Ramos (cell line): ENCODE data around the gene GSTO1.

Source experiments
- in situ Hi-C: fragments of 300-500 bp; cut with MboI; formaldehyde crosslinking; loops from one replicate; pipeline ENCODE4 v1.14.3; 2022; ENCODE audit warnings: low sequenced_read_pairs; ENCODE audit not compliant: unreplicated experiment

Gene GSTO1

DNA sequence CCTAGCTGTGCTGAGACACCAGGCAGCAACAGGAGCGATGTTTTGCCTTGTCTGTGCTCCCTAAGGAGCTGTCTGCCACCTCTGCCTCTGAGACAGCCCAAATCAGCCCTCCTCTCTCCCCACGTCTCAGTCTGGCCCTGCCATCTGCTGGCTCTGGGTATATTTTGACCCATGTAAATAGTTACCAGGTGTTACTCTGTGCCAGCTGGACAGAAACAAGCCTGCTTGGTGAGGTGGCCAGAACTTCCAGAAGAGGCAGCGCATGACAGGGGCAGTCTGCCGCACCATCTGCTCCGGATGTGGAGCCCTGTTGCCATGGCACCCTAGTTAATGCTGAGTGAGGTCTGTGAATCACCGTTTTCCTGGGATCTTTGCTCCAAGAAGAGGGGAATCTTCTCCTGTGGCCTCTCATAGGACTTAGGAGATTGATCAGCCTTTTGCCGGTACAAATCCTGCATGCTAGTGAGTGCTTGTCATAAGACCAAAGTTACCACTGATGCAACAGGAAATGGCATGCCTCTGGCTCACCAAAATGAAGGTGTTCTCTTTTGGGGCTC is 46.1 kb downstream of the GSTO1 start:
- in situ Hi-C loops: no loop called here

DNA sequence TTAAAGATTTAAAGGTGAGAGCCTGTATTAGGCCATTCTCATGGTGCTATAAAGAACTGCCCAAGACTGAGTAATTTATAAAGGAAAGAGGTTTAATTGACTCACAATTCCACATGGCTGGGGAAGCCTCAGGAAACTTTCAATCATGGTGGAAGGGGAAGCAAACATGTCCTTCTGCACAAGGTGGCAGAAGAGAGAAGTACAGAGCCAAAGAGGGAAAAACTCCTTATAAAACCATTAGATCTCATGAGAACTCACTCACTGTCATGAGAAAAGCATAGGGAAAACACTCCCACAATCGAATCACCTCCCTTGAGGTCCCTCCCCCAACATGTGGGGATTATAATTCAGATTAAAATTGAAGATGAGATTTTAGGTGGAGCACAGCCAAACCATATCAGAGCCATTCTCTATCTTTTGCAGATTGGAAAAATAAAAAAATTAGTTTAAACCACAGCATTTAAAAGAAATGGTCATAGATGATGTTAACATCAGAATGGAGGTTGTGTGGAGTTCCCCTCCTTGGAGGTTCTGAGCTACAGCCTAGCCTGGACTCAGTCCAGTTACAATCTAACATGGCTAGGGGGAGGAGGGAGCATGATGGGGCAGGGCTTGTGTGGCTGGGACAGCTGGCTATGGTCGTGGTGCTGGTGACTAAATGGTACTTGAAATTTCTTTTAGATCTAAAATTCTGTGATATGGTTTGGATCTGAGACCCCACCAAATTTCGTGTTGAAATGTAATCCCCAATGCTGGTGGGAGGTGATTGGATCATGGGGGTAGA is 47.4 kb downstream of the GSTO1 start:
- in situ Hi-C loops: no loop called here

DNA sequence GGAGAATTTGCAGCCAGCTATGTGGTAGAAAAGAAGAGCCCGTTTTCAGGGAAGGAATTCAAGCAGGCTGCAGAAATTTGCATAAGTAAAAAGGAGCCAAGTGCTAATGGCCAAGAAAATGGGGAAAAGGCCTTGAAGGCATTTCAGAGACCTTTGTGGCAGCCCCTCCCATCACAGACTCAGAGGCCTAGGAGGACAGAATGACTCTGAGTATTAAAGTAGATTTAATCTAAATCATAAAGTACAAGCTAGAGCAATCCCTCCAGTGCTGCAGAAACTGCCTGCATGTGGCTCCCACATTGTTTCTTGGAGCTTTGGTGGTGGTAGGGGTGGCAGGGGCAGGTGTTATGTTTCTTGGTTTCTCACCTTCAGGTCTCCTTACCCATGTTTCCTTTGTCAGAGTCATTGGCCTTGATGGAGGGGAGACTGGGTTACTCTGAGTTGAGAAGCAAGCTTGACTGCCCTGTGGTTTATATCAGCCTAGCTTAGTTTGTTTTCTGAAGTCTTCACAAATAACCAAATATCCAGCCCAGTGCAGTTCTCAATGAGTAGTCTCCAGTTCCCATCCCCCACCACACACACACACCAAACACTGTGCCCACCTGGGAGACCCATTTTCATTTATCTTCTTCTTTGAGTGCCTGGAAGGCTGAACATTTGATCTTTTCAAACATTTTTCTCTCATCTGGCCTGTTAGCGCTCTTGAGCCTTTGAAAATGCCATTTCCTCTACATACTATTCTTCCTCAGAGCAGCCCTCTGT is 49.1 kb downstream of the GSTO1 start:
- in situ Hi-C loops: no loop called here

DNA sequence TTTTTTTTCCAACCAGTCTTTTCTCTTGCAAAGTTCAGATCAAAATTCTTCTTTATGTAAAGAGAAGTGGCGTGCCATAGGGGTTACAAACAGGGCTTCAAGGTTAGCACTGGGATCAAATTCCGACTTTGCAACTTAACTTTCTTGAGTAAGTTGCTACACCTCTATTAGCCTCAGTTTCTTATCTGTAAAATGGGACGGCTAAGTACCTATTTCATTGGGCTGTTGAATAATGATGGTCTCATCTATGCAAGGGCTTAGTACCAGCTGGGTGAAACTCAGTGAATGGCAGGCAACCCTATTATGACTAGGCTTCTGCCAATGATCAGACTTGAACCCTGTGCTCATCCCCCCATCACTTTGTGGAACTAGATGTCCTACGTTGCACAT is 49.7 kb downstream of the GSTO1 start:
- in situ Hi-C loops: no loop called here

DNA sequence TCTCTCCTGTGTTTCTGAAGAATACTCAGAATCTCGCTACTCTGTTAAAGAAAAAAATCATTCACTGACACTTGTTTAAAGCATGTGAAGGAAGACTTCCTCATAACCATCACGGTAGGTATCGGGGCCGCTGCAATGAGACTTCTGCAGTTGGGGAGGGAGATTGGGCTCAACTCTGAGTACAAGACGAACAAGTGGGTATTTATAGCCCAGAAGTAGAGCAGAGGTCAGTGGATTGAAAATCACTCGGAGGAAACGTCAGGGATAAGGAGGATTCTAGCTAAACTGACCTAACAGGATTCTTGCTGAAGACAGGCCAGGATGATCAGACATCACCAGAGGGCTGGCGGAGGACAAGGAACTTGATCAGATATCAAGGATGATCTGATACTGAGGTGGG is 50.2 kb downstream of the GSTO1 start:
- in situ Hi-C loops: no loop called here

DNA sequence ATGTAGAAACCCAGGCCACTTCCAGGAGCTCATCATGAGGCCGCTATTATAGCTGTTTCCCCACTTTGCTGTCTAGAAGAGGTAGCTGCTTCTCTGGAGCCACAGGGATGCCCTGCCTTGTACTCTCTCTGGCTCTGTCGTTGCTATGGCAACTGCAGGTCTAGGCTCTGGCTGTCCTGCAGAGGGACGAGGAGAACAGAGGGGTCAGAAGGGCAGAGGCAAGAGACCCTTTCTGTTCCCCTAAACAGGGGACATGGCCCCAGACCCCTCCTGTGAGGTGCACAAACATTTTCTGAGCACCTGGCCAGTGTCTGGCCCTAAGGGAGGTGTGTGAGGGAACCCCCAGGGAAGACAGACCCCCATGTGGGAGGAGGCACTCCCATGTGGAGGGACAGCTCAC is 52.2 kb downstream of the GSTO1 start:
- in situ Hi-C loops: no loop called here

DNA sequence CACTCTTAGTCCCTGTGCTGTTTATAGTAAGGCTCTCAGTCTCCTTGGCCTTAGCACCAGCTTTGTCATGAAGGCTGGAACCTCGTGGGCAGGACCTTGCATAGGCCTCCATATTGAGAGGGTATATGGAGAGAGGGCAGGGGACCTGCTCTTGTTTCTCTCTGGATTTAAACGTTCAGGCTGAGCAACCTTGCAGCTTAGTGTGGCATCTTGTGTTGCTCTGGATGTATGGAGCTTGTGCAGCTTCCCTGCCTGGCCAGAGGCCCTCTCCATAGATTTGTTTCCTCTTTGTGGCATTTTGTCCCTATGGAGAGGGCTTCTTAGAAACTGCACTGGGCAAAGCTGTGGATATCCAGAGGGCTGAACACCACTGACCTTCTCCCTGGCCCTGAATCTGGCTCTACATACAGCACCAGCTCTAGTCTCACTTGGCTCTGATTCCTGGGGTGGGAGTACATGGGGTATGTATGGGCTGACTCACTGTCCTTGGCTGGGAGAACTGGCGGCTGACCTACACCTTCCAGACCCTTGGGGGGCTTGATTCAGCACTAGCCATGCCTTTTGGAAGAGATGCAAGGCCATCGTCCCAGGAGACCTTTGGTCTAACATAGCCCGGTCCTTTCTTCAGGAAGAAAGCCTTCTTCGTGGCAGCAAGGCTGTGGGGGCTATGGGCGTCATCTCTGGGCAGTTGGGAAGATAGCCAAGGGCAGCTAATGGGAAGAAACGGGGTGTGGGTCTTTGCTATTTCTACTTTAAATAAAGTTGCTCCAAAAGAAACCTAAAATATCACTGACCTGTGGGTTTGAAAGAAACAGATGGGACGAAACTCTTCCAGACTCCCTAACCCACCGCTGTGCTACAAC is 53.1 kb downstream of the GSTO1 start:
- in situ Hi-C loops: no loop called here

DNA sequence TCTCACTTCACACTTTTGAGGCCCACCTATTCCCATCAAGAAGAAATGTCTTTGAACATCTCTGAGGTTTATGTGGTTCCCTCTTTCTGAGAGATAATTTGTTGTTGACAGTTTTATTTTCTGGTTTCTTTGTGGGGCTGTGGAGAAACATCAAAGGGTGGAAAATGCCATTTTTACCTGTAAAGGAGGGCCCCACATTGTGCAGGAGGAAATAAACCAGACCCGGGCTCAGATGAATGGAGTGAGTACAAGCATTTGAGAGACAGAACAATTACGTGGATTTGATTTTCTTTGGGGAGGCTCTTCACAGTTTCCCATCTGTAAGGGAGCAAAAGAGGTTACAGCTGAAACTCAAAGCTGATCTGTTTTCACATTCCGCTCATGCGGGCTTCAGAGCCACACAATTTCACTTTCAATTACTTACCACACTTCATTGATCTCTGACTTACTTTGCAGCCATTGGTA is 53.8 kb downstream of the GSTO1 start:
- in situ Hi-C loops: no loop called here

DNA sequence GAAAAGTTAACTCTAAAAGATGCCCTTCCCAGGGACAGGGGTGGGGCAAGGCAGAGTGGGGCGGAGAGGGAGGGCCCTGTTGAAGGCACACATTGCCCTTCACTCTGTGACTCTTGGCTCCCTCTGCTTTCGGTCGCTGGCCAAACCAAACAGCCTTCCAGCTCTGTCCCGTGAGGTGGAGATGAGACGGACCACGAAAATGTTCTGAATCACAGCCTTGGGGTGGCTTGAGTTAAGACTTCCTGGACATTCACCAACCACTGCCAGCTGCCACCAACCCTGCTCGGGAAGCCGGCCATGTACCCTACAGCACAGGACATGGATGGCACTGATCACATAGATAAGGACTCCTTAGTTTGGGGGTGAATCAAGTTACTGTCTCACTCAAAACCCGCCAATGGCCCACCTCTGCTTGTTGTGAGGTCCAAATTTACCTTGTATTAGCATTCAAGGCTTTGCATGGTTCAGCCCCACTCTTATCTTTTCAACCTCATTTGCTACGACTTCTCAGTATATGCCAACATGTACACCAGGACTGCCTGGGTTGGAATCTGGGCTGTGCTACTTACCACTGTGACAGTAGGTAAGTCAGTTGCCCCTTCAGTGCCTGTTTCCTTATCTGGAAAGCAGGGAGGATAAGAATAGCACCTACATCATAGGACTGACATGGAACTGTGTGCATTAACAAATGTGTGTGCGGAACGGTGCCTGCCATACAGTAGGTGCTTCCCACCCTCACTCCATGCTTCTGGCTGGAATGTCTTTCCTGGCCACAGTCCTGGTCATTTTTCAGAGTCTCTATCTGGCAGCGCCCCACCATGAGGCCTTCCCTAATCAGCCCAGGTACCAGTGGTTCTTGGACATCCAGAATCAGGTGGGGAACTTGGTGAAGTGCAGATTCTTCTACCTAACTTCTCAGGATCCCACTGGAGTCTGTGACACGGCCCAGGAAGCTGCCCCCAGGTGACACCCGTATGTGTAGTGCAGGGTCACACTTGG is 55.6 kb downstream of the GSTO1 start:
- in situ Hi-C loops: no loop called here

DNA sequence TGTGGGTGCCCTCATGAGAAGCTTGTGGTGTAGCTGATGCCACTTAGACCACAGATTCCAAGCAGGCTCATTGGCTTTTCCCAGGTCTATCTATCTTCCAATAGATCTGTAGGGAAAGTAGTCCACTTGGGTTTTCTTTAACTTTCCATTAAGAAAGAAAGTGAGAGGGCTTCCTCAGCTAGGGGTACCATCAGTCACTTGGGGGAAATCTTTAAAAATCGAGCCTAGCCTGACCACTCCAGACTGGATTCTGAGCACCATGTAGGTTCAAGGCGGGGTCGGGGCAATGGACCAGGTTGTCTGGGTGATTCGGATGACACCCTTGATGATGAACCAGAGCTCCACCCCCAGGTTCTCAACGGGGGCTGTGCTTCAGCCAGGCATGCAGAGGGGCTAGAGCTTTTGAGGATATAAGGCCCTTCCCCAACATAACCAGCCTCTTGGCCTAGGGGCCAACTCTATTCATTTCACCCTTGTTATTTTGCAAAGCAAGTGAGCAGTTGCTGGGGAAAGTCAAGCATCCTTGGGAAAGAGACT is 56.6 kb downstream of the GSTO1 start:
- in situ Hi-C loops: no loop called here

DNA sequence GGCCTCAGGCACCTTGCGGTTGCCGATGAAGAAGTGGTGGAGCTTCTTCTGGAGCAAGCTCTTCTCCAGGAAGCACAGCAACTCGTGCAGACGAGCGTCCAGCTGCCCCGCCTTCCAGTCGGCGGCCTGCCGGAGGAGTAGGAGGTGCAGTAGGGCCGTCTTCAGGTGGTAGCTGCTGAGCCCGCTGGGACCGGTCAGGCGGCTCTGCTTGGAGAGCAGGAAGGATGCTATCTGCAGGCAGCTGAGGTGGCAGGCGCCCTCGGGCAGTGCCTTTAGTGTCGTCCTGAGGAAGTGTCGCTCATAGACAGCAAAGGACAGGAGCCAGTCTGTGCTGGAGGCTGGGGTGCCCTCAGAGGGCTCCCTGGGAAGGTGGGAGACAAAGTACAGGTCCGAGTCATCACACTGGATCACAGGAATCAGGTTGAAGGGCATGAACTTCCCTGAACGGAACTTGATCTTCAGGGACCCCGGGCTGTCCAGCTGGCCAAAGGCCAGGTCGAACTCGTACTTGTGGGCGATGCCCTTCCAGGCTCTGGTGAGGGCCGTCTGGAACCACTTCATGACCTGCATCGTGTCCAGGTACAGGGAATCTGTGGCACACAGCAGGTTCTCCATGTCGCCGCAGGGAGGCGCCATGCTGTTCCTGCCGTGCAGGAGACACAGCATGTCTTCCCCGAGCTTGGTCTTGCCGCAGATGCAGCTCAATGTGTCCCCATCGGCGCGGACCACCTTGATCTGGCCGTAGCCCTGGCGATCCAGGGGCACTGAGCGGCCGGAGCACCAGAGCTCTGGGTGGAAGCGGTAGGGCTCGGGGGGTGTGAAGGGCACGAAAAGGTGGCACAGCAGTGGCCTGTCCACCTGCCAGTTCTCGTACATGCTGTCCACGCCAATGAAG is 60.1 kb downstream of the GSTO1 start:
- in situ Hi-C loops: no loop called here

DNA sequence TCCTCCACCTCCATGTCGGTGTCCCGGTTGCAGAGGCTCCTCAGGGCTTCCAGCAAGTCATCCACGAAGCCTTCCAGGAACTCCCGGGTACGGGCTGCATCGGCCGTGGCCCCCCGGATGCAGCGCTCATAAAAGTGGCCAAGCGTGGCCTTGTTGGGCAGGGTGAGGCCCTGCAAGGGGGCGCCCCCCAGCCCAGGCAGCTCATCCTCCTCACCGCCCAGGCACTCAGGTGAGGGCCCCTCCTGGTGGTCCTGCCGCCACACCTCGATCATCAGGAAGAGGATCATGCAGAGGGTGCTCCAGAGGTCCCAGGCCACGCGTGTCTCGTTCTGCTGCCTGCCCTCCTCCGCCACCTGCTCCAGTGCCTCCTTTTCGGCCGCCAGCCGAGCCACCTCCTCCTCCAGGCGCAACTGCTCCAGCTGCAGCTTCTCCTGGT is 60.8 kb downstream of the GSTO1 start:
- in situ Hi-C loops: no loop called here

DNA sequence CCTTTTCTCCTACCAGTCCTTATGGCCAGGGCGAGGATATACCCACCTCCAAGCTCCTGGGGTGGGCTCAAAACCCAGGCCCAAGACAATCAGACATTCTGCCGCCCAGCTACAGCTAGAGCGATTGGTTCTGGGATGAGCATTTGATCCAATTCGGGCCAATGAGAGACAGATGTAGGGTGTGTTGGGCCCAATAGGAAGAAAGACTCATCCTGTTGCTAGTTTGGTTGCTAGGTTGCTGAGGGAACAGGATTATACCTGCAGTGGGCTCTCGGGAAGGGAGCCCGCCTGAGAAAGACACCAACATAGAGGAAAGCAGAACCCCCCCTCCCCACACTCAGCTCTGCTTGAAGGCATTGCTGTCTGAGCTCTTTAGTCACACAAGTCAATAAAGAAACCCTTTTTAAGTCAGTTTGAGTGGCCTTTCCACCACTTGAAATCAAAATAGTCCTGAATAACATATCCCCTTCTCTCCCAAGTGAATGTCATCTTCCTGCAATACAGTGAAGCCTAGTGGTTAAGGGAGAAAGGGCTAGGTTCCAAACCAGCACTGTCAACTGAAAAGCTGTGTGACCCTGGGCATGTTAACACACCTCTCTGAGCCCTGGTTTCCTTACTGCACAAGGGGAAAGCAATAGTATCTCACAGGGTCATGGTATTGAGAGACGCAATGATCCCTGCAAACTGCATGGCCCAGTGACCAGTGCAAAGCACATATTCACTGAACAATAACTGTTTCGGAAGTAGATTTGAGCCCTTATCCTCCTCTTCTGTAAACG is 61.8 kb downstream of the GSTO1 start:
- in situ Hi-C loops: no loop called here
